HG03457 (cell line): ENCODE data around the gene ZC3H4.
"Not testable (repeated sequence)": the region's sequence is repeated elsewhere in the genome, so short reads cannot be mapped to it uniquely, and the experiment has no call there.

ENCODE experiments used
- ATAC-seq: cut with Tn5 transposase; IDR thresholded peaks from one replicate; pipeline ENCODE4 v1.9.1; 2021; ENCODE audit warnings: moderate number of reproducible peaks; ENCODE audit not compliant: unreplicated experiment

ZC3H4 gene

GRCh38 chr19:47089767-47090350 is 23.7 kb downstream of the ZC3H4 start:
- ATAC-seq = no peak

- no peak for ATAC-seq
Observed at GRCh38 chr19:47086280-47086679, 27.3 kb downstream of the ZC3H4 start.

- ATAC-seq = no peak
Observed at GRCh38 chr19:47084879-47085439, 28.6 kb downstream of the ZC3H4 start.

GRCh38 chr19:47082493-47082892 is 31.1 kb downstream of the ZC3H4 start:
- no peak for ATAC-seq

- no peak for ATAC-seq
Observed at GRCh38 chr19:47081095-47081494, 32.5 kb downstream of the ZC3H4 start.

- not testable (repeated sequence) for ATAC-seq
Observed at GRCh38 chr19:47078351-47078750, 35.2 kb downstream of the ZC3H4 start.

- no peak for ATAC-seq
Observed at GRCh38 chr19:47075941-47076340, 37.6 kb downstream of the ZC3H4 start.

GRCh38 chr19:47075179-47075810 is 38.3 kb downstream of the ZC3H4 start:
- no peak for ATAC-seq

GRCh38 chr19:47074621-47075020 is 39.0 kb downstream of the ZC3H4 start:
- ATAC-seq = no peak

GRCh38 chr19:47073574-47073973 is 40.0 kb downstream of the ZC3H4 start:
- no peak for ATAC-seq

GRCh38 chr19:47072323-47072722 is 41.3 kb downstream of the ZC3H4 start:
- ATAC-seq = no peak

GRCh38 chr19:47071731-47072130 is 41.8 kb downstream of the ZC3H4 start:
- no peak for ATAC-seq

- no peak for ATAC-seq
Observed at GRCh38 chr19:47070756-47071155, 42.8 kb downstream of the ZC3H4 start.

- no peak for ATAC-seq
Observed at GRCh38 chr19:47069795-47070194, 43.8 kb downstream of the ZC3H4 start.

GRCh38 chr19:47068876-47069406 is 44.6 kb downstream of the ZC3H4 start:
- ATAC-seq = no peak

- no peak for ATAC-seq
Observed at GRCh38 chr19:47068246-47068645, 45.3 kb downstream of the ZC3H4 start.

GRCh38 chr19:47067215-47067847 is 46.2 kb downstream of the ZC3H4 start:
- ATAC-seq = no peak

- ATAC-seq = no peak
Observed at GRCh38 chr19:47066376-47067214, 47.0 kb downstream of the ZC3H4 start.

- no peak for ATAC-seq
Observed at GRCh38 chr19:47065242-47065641, 48.3 kb downstream of the ZC3H4 start.

- ATAC-seq = no peak
Observed at GRCh38 chr19:47063874-47064273, 49.7 kb downstream of the ZC3H4 start.

GRCh38 chr19:47058621-47059022 is 55.0 kb downstream of the ZC3H4 start:
- no peak for ATAC-seq
